Activated T-helper 1 cell treated with anti-CD3 and anti-CD28 coated beads, Interleukin-2, amount 50 U/mL, for 16 hours (primary cell): Measurements from ENCODE around the gene CAP1.
"Not testable (repeated sequence)": the region's sequence is repeated elsewhere in the genome, so short reads cannot be mapped to it uniquely, and the experiment has no call there.

Source experiments
- DNase-seq, 2 donors: peaks; one replicate each; pipeline ENCODE4 v3.0.0-alpha.2; 2020; ENCODE audit warnings: low read depth in 1 of 2, low spot score in 1 of 2

Gene CAP1

GRCh38 chr1:40030528-40031135 is 9.9 kb upstream of the CAP1 start:
- DNase-seq = no peak

DNA sequence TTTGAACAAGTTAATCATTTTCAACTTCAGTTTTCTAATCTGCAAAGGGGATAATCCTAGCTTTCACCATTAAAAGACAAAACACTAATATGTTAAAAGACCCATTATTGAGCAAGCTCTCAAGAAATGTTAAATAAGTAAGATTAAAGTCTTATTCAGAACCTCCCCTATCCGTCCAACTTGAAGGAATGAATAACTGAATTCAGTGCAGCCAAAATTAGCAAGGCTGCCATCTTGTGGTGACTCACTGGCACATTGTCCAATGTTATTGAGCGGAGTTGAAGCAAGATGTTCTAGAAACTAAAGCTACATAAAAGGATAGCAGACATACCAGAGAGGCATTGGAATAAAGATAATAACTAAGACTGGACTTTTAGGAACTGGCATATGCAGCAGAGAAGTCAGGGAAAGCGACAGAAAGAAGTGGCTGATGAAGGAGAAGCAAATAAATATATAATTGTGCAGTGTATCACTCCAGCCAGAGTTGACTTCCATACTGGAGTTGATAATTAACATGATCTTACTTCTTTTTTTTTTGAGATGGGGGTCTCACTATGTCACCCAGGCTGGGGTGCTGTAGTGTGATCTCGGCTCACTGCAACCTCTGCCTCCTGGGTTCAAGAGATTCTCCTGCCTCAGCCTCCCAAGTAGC is 8.2 kb upstream of the CAP1 start:
- peak in 1 of 2 donors; percentile 8 for DNase-seq

DNA sequence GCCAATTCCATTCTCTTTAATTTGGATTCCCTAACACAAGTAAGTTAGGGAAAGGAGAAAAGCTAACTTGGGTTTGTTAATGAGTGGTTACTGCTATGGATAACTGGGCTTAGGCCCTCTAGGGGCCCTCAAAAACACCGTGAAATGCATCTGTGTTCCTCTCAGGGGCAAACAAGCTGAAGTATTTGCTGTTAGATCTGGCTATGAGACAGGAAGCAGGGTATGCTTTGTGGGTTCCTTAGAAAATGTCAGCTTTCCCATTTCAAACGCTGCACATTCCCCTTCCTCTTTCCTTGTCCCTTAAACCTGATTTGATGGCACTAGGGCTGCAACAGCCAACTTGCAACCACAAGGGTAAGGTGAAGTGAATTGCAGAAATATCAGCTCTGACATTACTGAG is 5.7 kb upstream of the CAP1 start:
- DNase-seq = no peak

DNA sequence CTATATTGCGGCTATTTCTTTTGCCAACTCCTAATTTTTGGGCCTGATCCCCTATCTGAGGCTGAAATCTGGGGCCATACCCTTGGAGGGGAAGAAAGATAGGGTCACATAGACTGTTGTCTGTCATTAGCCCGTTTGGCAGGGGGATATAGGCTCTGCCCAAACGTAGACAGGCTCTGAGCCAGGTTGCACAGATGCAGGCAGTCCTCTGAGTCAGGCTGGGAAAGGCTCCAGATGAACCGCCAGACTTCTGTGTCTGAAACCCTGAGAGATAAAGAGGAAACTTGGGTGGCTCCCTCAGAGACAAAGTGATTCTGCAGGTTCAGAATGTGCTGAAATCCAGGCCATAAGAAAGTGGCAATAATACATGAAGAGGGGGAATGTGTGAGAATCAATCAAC is 4.0 kb upstream of the CAP1 start:
- no peak for DNase-seq

DNA sequence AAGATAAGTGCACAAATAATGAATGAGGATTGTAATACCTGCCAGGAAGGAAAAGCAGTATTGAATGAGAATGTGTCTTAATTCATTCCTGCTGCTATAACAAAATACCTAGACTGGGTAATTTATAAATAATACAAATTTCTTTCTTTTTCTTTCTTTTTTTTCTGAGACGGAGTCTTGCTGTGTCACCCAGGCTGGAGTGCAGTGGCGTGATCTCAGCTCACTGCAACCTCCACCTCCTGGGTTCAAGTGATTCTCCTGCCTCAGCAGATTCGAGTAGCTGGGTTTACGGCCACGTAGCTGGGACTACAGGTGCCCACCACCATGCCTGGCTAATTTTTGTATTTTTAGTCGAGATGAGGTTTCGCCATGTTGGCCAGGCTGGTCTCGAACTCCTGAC is 3.3 kb upstream of the CAP1 start:
- DNase-seq = not testable (repeated sequence)

DNA sequence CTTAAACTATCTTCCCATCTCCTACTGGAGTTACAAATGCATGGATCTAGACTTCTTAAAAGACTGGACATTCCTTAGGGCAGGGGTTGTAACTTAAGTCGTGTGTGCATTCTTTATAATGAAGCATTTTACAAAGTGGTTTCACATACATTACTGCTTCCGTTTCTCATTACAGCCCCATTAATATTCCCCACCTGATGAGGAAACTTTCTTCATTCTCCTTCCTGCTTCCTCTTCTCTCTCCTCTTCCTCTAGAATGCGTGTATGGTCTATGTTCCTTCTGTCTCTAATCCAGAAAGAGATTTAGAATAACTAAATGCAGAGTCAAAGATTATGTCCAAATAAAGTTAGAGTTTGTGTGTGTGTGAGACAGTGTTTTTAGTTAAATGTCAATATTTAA is 1.8 kb upstream of the CAP1 start:
- no peak for DNase-seq

- peak in 1 of 2 donors; percentile 4 for DNase-seq
Measured at GRCh38 chr1:40039245-40039756, 1.2 kb upstream of the CAP1 start.

- peak; percentile 50 for DNase-seq
Measured at GRCh38 chr1:40039757-40040510, 595 bp upstream of the CAP1 start.

GRCh38 chr1:40041466-40041838 is 923 bp downstream of the CAP1 start:
- no peak for DNase-seq

DNA sequence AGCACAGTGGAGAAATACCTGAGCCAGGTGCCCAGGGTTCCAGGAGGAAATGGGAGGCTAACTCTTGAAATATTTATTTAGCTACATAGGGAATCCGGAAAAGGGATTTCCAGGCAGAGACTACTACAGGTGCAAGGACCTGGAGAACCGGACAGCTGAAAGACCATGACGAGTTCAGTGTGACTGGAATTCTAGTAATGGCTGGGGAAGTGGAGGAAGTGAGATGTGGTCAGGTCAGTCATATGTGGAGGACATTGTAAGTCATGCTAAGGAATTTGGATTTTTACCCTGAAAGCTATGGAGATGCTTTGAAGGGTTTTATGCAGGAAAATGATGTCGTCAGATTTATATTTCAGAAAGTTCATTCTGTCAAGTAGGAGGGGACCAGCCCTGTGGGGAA is 1.8 kb downstream of the CAP1 start:
- no peak for DNase-seq

GRCh38 chr1:40044110-40044509 is 3.6 kb downstream of the CAP1 start:
- DNase-seq = no peak

GRCh38 chr1:40045182-40045581 is 4.7 kb downstream of the CAP1 start:
- no peak for DNase-seq

- no peak for DNase-seq
Measured at GRCh38 chr1:40045766-40046165, 5.2 kb downstream of the CAP1 start.

- no peak for DNase-seq
Measured at GRCh38 chr1:40047276-40047675, 6.7 kb downstream of the CAP1 start.

- no peak for DNase-seq
Measured at GRCh38 chr1:40047769-40048168, 7.2 kb downstream of the CAP1 start.

DNA sequence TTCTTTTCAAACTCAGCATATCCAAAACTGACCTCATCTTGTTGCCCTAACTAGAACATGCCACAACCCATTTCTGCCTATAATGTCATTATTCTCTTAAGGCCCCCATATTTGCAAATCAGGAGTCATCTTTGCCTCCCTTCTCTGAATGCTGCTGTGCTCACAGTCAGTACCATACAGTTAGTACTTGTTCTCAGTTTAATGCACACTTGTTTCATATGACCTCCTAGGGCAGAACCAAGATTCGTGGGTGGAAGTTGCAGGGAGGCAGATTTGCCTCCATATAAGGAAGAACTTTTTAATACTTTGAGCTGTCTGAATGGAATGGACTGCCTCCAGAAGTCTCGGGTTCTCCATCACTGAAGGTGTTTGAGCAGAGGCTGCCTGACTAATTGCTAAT is 9.2 kb downstream of the CAP1 start:
- no peak for DNase-seq

GRCh38 chr1:40050863-40051262 is 10.3 kb downstream of the CAP1 start:
- no peak for DNase-seq

DNA sequence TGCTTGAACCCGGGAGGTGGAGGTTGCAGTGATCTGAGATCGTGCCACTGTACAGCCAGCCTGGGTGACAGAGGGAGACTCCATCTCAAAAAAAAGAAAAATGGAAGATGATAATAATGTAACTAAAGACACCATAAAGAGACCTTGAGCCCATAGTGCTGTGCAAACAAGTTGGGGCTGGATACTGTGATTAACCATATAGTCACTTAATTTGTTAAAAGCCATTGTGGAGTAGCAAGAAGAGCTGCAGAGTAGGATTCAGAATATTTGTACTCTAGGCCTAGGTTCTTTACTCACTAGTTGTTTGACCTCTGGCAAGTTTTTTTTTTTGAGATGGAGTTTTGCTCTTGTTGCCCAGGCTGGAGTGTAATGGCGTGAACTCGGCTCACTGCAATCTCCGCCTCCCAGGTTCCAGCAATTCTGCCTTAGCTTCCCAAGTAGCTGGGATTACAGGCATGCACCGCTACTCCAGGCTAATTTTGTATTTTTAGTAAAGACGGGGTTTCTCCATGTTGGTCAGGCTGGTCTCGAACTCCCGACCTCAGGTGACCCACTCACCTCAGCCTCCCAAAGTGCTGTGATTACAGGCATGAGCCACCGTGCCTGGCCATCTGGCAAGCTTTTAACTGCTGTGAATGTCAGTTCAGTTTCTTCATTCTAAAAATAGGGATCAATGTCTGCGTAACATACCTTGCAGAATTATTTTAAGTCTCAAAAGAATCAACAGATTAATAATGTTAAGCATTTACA is 12.8 kb downstream of the CAP1 start:
- no peak for DNase-seq

DNA sequence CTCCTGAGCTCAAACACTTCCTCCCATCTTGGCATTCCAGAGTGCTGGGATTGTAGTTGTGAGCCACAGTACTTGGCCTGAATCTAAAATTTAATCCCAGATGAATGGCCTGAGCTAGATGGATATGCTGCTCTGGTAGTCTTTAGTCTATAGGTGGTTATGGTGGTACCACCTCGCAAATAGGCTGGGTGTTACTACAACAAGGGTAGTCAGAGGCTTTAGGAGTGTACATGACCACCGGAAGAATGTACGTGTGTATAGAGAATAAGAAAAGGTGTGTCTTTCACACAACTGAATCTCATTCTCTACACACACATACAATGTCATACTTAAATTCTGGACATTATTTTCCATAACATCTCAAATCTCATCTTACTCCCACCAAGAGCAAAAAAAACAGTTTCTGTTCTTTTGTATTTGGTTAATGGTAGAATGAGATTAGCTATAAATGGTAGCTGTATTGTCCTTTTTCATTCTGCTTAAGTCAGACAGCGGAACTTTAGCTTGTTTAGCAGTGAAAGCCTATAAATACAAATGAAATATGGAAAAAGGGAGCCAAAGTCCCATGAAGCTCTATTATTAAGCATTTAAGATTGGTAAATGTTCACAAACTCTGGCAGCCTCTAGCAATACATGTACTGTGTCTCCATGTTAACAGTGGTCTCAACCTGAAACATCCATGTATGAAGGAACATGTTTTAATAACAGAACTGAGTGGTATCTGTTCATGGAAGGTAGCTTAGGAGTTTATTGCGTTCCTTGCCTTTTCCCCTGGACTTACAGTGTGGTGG is 16.2 kb downstream of the CAP1 start:
- no peak for DNase-seq

DNA sequence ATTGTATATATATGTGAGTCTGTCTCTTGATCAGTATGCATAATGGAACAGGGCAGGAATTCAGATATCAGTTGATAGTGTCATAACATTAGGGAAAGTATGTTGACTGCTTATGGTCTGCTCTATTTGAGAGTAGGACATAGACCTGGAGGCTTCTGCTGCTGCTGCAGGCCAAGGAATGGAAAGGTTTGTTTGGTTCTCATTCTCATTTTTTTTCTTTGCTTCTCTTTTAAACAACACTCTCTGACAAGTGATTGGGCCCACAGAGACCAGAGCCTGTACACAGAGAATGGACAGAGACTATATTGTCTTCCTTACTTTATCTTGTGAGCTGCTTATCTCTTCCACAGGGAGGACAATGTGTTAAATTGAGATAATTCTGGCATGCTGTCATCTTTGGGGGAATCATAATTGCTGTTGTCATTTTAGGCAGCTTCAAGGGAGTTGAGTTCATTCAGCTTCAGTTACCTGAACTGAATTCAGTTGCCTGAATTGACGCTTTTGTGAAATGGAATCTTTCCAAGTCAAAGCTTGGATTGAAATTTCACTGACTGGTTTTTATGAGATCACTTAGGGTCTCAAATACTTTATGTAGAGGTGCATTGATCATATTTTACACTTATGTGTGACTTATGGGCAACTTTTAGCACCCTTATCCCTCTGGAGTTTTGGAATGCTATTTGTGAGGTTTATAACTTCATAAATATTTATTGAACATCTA is 16.9 kb downstream of the CAP1 start:
- DNase-seq = no peak
